ENCODE data around the gene CRYBB2. TPM values are rescaled to one million over a fixed set of nuclear protein-coding genes. Genes with fewer than 3 reads are reported as not detected.
"Not testable (repeated sequence)": the region's sequence is repeated elsewhere in the genome, so short reads cannot be mapped to it uniquely, and the experiment has no call there.

The CRYBB2 gene
- total and polyA plus RNA-seq, 2 donors (not counting 1 experiment from before 2014, with no cell fraction given) = not detected

DNA sequence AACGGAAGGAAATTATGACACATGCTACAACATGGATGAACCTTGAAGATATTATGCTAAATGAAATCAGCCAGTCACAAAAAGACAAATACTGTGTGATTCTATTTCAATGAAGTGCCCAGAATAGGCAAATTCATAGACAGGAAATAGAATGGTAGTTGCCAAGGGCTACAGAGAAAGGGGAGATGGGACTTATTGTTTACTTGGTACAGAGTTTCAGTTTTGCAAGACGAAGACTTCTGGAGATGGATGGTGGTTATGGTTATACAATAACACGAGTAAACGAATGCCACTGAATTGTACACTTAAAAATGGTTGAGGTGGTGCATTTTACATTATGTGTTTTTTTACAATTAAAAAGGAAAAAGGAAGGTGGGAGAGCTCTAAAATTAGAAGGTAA lies 48.1 kb downstream of the CRYBB2 start:
- H2AFZ ChIP-seq (ENCODE audit: insufficient read depth, low read depth, low read length, poor library complexity, severe bottlenecking); POLR2A ChIA-PET; H3K27me3 Mint-ChIP-seq; H3K79me2 ChIP-seq (ENCODE audit: control insufficient read depth, insufficient read depth, low read length); H3K9me3 Mint-ChIP-seq (ENCODE audit: insufficient read depth); H3K27me3 ChIP-seq (replicated peaks in 1 of 4; ENCODE audit: control extremely low read depth in 1 of 4, control insufficient read depth in 3 of 4, insufficient read depth in 4 of 4, low read length in 3 of 4); H3K4me1 Mint-ChIP-seq; H4K20me1 ChIP-seq (ENCODE audit: control insufficient read depth, insufficient read depth, low read length, poor library complexity, severe bottlenecking); H3K4me2 ChIP-seq (replicated peaks; ENCODE audit: low read depth, low read length, poor library complexity, severe bottlenecking); H3K4me1 ChIP-seq (ENCODE audit: control insufficient read depth in 2 of 2, insufficient read depth in 2 of 2, low read length in 2 of 2); H3K4me3 Mint-ChIP-seq; H3K4me3 ChIP-seq (ENCODE audit: control extremely low read depth in 1 of 5, extremely low read depth in 1 of 5, insufficient read depth in 1 of 5, low read depth in 2 of 5, low read length in 4 of 5); H3K27ac ChIP-seq (ENCODE audit: low read length in 2 of 2); H3K9ac ChIP-seq (ENCODE audit: low read length); H3K36me3 ChIP-seq (replicated peaks in 1 of 2; ENCODE audit: control extremely low read depth in 1 of 2, control insufficient read depth in 1 of 2, extremely low read depth in 1 of 2, insufficient read depth in 2 of 2, low read length in 1 of 2); intact Hi-C loops (cut with micrococcal nuclease); DNase-seq; H3K27ac Mint-ChIP-seq; CTCF ChIA-PET; H3K9me3 ChIP-seq (ENCODE audit: control extremely low read depth in 1 of 3, control insufficient read depth in 2 of 3, insufficient read depth in 1 of 3, low read length in 2 of 3): not testable (repeated sequence)
- peak; percentile 41 for ATAC-seq (ENCODE audit: low read depth)
- 100% methylated on average over 1 of the region's 4 CpGs for WGBS (ENCODE audit: insufficient coverage)

DNA sequence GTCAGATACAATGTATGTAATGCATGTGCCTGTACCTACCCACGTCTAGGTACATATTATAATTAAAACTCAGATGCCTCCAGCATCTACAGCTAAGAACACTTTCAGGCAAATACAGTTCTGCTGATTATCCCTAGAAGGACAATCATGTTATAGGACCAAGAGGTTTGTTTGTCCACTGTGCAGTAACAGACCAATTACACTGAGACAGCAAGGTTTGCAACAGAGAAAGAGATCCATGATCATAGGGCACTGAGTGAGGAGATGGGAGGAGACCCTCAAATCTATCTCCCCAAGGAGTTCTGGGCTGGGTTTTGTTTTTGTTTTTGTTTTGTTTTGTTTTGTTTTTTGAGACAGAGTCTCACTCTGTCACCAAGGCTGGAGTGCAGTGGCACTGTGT lies 49.5 kb downstream of the CRYBB2 start:
- H3K79me2 ChIP-seq (ENCODE audit: control insufficient read depth, insufficient read depth, low read length); ATAC-seq (ENCODE audit: low read depth); H3K36me3 ChIP-seq (replicated peaks in 1 of 2; ENCODE audit: control extremely low read depth in 1 of 2, control insufficient read depth in 1 of 2, extremely low read depth in 1 of 2, insufficient read depth in 2 of 2, low read length in 1 of 2); intact Hi-C loops (cut with micrococcal nuclease); H3K27ac ChIP-seq (ENCODE audit: low read length in 2 of 2); H3K27ac Mint-ChIP-seq; H3K4me3 ChIP-seq (ENCODE audit: control extremely low read depth in 1 of 5, extremely low read depth in 1 of 5, insufficient read depth in 1 of 5, low read depth in 2 of 5, low read length in 4 of 5); H4K20me1 ChIP-seq (ENCODE audit: control insufficient read depth, insufficient read depth, low read length, poor library complexity, severe bottlenecking); H3K27me3 Mint-ChIP-seq; H3K4me2 ChIP-seq (replicated peaks; ENCODE audit: low read depth, low read length, poor library complexity, severe bottlenecking); H3K4me1 Mint-ChIP-seq; H3K9me3 Mint-ChIP-seq (ENCODE audit: insufficient read depth); CTCF ChIA-PET; H3K9me3 ChIP-seq (ENCODE audit: control extremely low read depth in 1 of 3, control insufficient read depth in 2 of 3, insufficient read depth in 1 of 3, low read length in 2 of 3); H3K27me3 ChIP-seq (replicated peaks in 1 of 4; ENCODE audit: control extremely low read depth in 1 of 4, control insufficient read depth in 3 of 4, insufficient read depth in 4 of 4, low read length in 3 of 4); H3K4me1 ChIP-seq (ENCODE audit: control insufficient read depth in 2 of 2, insufficient read depth in 2 of 2, low read length in 2 of 2); H3K4me3 Mint-ChIP-seq; POLR2A ChIA-PET; H2AFZ ChIP-seq (ENCODE audit: insufficient read depth, low read depth, low read length, poor library complexity, severe bottlenecking); H3K9ac ChIP-seq (ENCODE audit: low read length); DNase-seq: not testable (repeated sequence)
- WGBS (ENCODE audit: insufficient coverage) = no CpG with 5 or more reads among the region's 1 CpG

DNA sequence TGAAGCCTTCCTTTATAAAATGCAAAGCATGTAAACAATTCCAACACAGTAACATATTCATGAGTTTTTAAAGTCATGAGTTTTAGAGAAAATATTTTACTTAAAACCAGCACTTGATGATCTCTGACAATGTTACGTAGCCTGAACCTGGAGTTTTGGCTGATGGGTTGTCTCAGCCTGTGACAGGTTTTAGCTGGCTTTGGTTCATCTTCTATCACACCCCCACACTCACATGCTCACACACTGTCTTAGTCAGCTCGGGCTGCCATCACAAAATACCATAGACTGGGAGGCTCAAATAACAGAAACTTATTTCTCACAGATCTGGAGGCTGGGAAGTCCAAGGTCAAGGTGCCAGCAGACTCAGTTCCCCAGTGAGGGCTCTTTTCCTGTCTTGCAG lies 50.6 kb downstream of the CRYBB2 start:
- WGBS (ENCODE audit: insufficient coverage) = no CpG with 5 or more reads among the region's 2 CpGs
- H3K27me3 ChIP-seq (replicated peaks in 1 of 4; ENCODE audit: control extremely low read depth in 1 of 4, control insufficient read depth in 3 of 4, insufficient read depth in 4 of 4, low read length in 3 of 4); intact Hi-C loops (cut with micrococcal nuclease); H2AFZ ChIP-seq (ENCODE audit: insufficient read depth, low read depth, low read length, poor library complexity, severe bottlenecking); H3K9ac ChIP-seq (ENCODE audit: low read length); H3K27ac ChIP-seq (ENCODE audit: low read length in 2 of 2); H3K4me3 Mint-ChIP-seq; CTCF ChIA-PET; H3K4me1 Mint-ChIP-seq; H3K4me3 ChIP-seq (ENCODE audit: control extremely low read depth in 1 of 5, extremely low read depth in 1 of 5, insufficient read depth in 1 of 5, low read depth in 2 of 5, low read length in 4 of 5); H3K27ac Mint-ChIP-seq; H3K36me3 ChIP-seq (replicated peaks in 1 of 2; ENCODE audit: control extremely low read depth in 1 of 2, control insufficient read depth in 1 of 2, extremely low read depth in 1 of 2, insufficient read depth in 2 of 2, low read length in 1 of 2); H3K9me3 ChIP-seq (ENCODE audit: control extremely low read depth in 1 of 3, control insufficient read depth in 2 of 3, insufficient read depth in 1 of 3, low read length in 2 of 3); H3K4me2 ChIP-seq (replicated peaks; ENCODE audit: low read depth, low read length, poor library complexity, severe bottlenecking); H3K9me3 Mint-ChIP-seq (ENCODE audit: insufficient read depth); POLR2A ChIA-PET; H3K79me2 ChIP-seq (ENCODE audit: control insufficient read depth, insufficient read depth, low read length); DNase-seq; H4K20me1 ChIP-seq (ENCODE audit: control insufficient read depth, insufficient read depth, low read length, poor library complexity, severe bottlenecking); H3K4me1 ChIP-seq (ENCODE audit: control insufficient read depth in 2 of 2, insufficient read depth in 2 of 2, low read length in 2 of 2); ATAC-seq (ENCODE audit: low read depth): not testable (repeated sequence)
- peaks cover 11% of the 10 kb centered on the region for H3K27me3 Mint-ChIP-seq

DNA sequence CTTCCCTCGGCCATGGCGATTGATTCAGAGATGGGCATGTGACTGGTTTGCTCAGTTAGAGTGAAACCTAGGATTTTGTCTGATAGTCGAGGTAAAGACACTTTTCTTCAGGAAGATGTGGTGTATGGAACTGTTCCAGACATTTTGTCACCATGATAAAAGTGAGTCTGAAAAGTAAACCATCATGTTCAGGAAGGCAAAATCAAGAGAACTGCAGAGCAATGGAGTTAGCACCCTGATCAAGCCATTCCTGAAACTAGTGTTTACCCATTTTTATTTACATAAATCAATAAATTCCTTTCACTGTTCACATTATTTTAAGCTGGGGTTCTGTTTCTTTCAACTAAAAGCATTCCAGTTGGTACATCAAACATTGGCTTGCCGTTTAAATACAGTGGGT lies 53.8 kb downstream of the CRYBB2 start:
- DNase-seq; H3K9me3 Mint-ChIP-seq (ENCODE audit: insufficient read depth); H4K20me1 ChIP-seq (ENCODE audit: control insufficient read depth, insufficient read depth, low read length, poor library complexity, severe bottlenecking); H3K4me3 Mint-ChIP-seq; CTCF ChIA-PET; H2AFZ ChIP-seq (ENCODE audit: insufficient read depth, low read depth, low read length, poor library complexity, severe bottlenecking); H3K27ac Mint-ChIP-seq; H3K4me1 Mint-ChIP-seq; H3K79me2 ChIP-seq (ENCODE audit: control insufficient read depth, insufficient read depth, low read length); POLR2A ChIA-PET; H3K9ac ChIP-seq (ENCODE audit: low read length); H3K27ac ChIP-seq (ENCODE audit: low read length in 2 of 2); ATAC-seq (ENCODE audit: low read depth); H3K27me3 ChIP-seq (replicated peaks in 1 of 4; ENCODE audit: control extremely low read depth in 1 of 4, control insufficient read depth in 3 of 4, insufficient read depth in 4 of 4, low read length in 3 of 4); H3K4me3 ChIP-seq (ENCODE audit: control extremely low read depth in 1 of 5, extremely low read depth in 1 of 5, insufficient read depth in 1 of 5, low read depth in 2 of 5, low read length in 4 of 5); H3K9me3 ChIP-seq (ENCODE audit: control extremely low read depth in 1 of 3, control insufficient read depth in 2 of 3, insufficient read depth in 1 of 3, low read length in 2 of 3); H3K4me1 ChIP-seq (ENCODE audit: control insufficient read depth in 2 of 2, insufficient read depth in 2 of 2, low read length in 2 of 2); H3K36me3 ChIP-seq (replicated peaks in 1 of 2; ENCODE audit: control extremely low read depth in 1 of 2, control insufficient read depth in 1 of 2, extremely low read depth in 1 of 2, insufficient read depth in 2 of 2, low read length in 1 of 2); intact Hi-C loops (cut with micrococcal nuclease); H3K4me2 ChIP-seq (replicated peaks; ENCODE audit: low read depth, low read length, poor library complexity, severe bottlenecking): not testable (repeated sequence)
- WGBS (ENCODE audit: insufficient coverage) = 71% methylated on average over 2 of the region's 4 CpGs
- peaks cover 17% of the 10 kb centered on the region for H3K27me3 Mint-ChIP-seq
